Endothelial cell of umbilical vein (primary cell): ENCODE results near the gene TXNRD1. TPM values are rescaled to one million over a fixed set of nuclear protein-coding genes. Genes with fewer than 3 reads are reported as not detected.

Experiments
- BruUV-seq: library from RNA; stranded (reverse); fragments of 400-500 nt; replicated peaks from 2 replicates; lab custom pipeline; 2021; lab: Mats Ljungman, UMichigan
- CTCF ChIA-PET: fragments of 300-600, 350-600 bp; sonication (Branson Sonifier 250); formaldehyde crosslinking; loops from one replicate; lab custom pipeline; 2021; ENCODE audit warnings: antibody characterized with exemption, inconsistent platforms; lab: Charles Lee
- POLR2A ChIA-PET: fragments of 300-600, 350-600 bp; sonication (Branson Sonifier 250); formaldehyde crosslinking; loops from one replicate; lab custom pipeline; 2021; ENCODE audit warnings: antibody characterized with exemption, inconsistent platforms; lab: Charles Lee
- DNase-seq: peaks from one replicate; pipeline ENCODE4 v3.0.0-alpha.2; 2011; ENCODE audit warnings: low read depth, low spot score
- FAIRE-seq: peaks from 2 replicates; lab custom pipeline; 2011; peaks lifted over from hg19 to GRCh38; lab: Jason Lieb, UNC
- H2AFZ ChIP-seq: 2 replicates; pipeline ENCODE4 v1.6.0; 2012; ENCODE audit warnings: low read depth, low read length, control low read depth, inconsistent platforms
- H3K27ac ChIP-seq: 2 replicates; pipeline ENCODE4 v1.5.1; 2011; ENCODE audit warnings: low read depth, mild to moderate bottlenecking, control low read depth, low read length, moderate library complexity; ENCODE audit not compliant: insufficient read depth
- H3K27me3 ChIP-seq, 2 experiments: 2 replicates each; pipeline versions ENCODE4 v1.6.0 to v1.6.1; 2011; ENCODE audit warnings: low read length in 2 of 2, mixed read lengths in 1 of 2; ENCODE audit not compliant: control insufficient read depth in 2 of 2, insufficient read depth in 2 of 2
- H3K36me3 ChIP-seq, 2 experiments: 2 replicates in 1 of 2; 3 replicates in 1 of 2; pipeline ENCODE4 v1.5.1; 2011; ENCODE audit warnings: low read length in 2 of 2, mild to moderate bottlenecking in 1 of 2, moderate library complexity in 1 of 2; ENCODE audit not compliant: control insufficient read depth in 2 of 2, insufficient read depth in 2 of 2; ENCODE audit errors: extremely low read depth in 1 of 2
- H3K4me1 ChIP-seq: 3 replicates; pipeline ENCODE4 v1.5.1; 2011; ENCODE audit warnings: mild to moderate bottlenecking, low read length; ENCODE audit not compliant: control insufficient read depth, insufficient read depth; ENCODE audit errors: extremely low read depth
- H3K4me2 ChIP-seq: 2 replicates; pipeline ENCODE4 v1.6.1; 2011; ENCODE audit warnings: low read length, control low read depth, mixed read lengths; ENCODE audit not compliant: insufficient read depth
- H3K4me3 ChIP-seq, 3 experiments: fragments of 200-600 bp in 1 of 3; sonication (generic), shearing (Covaris generic) in 1 of 3; replicated peaks in 1 of 3; 2 replicates each; pipeline ENCODE4 v1.5.1; 2011 to 2016; ENCODE audit warnings: control low read depth in 3 of 3, low read length in 3 of 3, mild to moderate bottlenecking in 2 of 3, inconsistent platforms in 1 of 3, low read depth in 1 of 3, moderate library complexity in 1 of 3; ENCODE audit not compliant: insufficient read depth in 1 of 3
- H3K79me2 ChIP-seq: 2 replicates; pipeline ENCODE4 v1.6.0; 2012; ENCODE audit warnings: low read length, inconsistent platforms; ENCODE audit not compliant: control insufficient read depth, insufficient read depth
- H3K9ac ChIP-seq: replicated peaks from 2 replicates; pipeline ENCODE3; 2011; ENCODE audit warnings: low read length, control low read depth; ENCODE audit not compliant: insufficient read depth; ENCODE audit errors: extremely low read depth
- H3K9me1 ChIP-seq: replicated peaks from 3 replicates; pipeline ENCODE4 v1.6.0; 2011; ENCODE audit warnings: mild to moderate bottlenecking, low read length; ENCODE audit not compliant: control insufficient read depth, insufficient read depth; ENCODE audit errors: extremely low read depth
- H3K9me3 ChIP-seq: replicated peaks from 2 replicates; pipeline ENCODE4 v1.5.1; 2012; ENCODE audit warnings: low read length, inconsistent platforms; ENCODE audit not compliant: control insufficient read depth, insufficient read depth
- H4K20me1 ChIP-seq: replicated peaks from 2 replicates; pipeline ENCODE3; 2011; ENCODE audit warnings: mild to moderate bottlenecking, low read length; ENCODE audit not compliant: control insufficient read depth, insufficient read depth; ENCODE audit errors: extremely low read depth
- CTCF ChIP-seq, 2 donors: IDR thresholded peaks; 1 replicate in 1 of 2; 2 replicates in 1 of 2; pipeline ENCODE4 v1.5.1; 2011; ENCODE audit warnings: low read length in 2 of 2, mild to moderate bottlenecking in 2 of 2, moderate library complexity in 2 of 2, control low read depth in 1 of 2, inconsistent platforms in 1 of 2, low read depth in 1 of 2; ENCODE audit not compliant: insufficient read depth in 1 of 2; ENCODE audit errors: extremely low read depth in 1 of 2
- EZH2 ChIP-seq: IDR thresholded peaks from 2 replicates; pipeline ENCODE4 v1.6.1; 2012; ENCODE audit warnings: borderline replicate concordance, low read depth, mild to moderate bottlenecking, moderate library complexity, low read length, inconsistent platforms; ENCODE audit not compliant: severe bottlenecking
- FOS ChIP-seq: IDR thresholded peaks from 2 replicates; pipeline ENCODE4 v1.6.1; 2011; ENCODE audit warnings: mild to moderate bottlenecking, low read length, moderate library complexity, borderline replicate concordance; ENCODE audit not compliant: insufficient read depth
- GATA2 ChIP-seq: IDR thresholded peaks from 2 replicates; pipeline ENCODE4 v1.7.0; 2011; ENCODE audit warnings: low read depth, mild to moderate bottlenecking, moderate library complexity, mixed read lengths, low read length; ENCODE audit not compliant: insufficient read length, insufficient read depth
- JUN ChIP-seq: IDR thresholded peaks from 2 replicates; pipeline ENCODE4 v1.6.1; 2011; ENCODE audit warnings: borderline replicate concordance, low read depth; ENCODE audit not compliant: insufficient read length, insufficient read depth
- MAX ChIP-seq: IDR thresholded peaks from 2 replicates; pipeline ENCODE4 v1.6.1; 2011; ENCODE audit not compliant: insufficient read depth, insufficient read length
- MYC ChIP-seq: IDR thresholded peaks from one replicate; pipeline ENCODE4 v1.6.1; 2011; ENCODE audit warnings: mild to moderate bottlenecking, low read depth, low read length
- POLR2A ChIP-seq: IDR thresholded peaks from 2 replicates; pipeline ENCODE4 v1.6.1; 2012; ENCODE audit warnings: low read depth, mild to moderate bottlenecking, control low read depth, low read length
- POLR2AphosphoS5 ChIP-seq: IDR thresholded peaks from 2 replicates; pipeline ENCODE4 v1.6.1; 2012; ENCODE audit warnings: low read depth, mild to moderate bottlenecking, control low read depth, low read length, moderate library complexity; ENCODE audit not compliant: insufficient read depth
- dilution Hi-C: fragments of 300-500 bp; cut with MboI; formaldehyde crosslinking; loops from one replicate; pipeline ENCODE4 v1.15.0; 2019; ENCODE audit warnings: low sequenced_read_pairs; ENCODE audit not compliant: extremely low pct_ligation_motif_present
- intact Hi-C: fragments of 100-400 bp; cut with micrococcal nuclease; formaldehyde crosslinking; loops from one replicate; pipeline ENCODE4 v1.10.0; 2022
- polyA plus RNA-seq, 4 experiments: library from polyadenylated mRNA; depleted of rRNA in 3 of 4; stranded (reverse) in 3 of 4; unstranded in 1 of 4; fragments of >200 nt; gene quantifications; 2 replicates each; pipeline versions ENCODE4 v1.2.1 to v1.2.3, GENCODE V29; 2011 to 2012; ENCODE audit warnings: missing spikeins in 1 of 4
- total RNA-seq: library from RNA; stranded (reverse); gene quantifications from 2 replicates; pipeline ENCODE4 v1.2.3, GENCODE V29; 2021

The TXNRD1 gene
- total and polyA plus RNA-seq, 2 donors (not counting 3 experiments of a cell fraction or from before 2014, with no cell fraction given): 309 to 566 TPM

GRCh38 chr12:104275689-104276088 is 60.1 kb downstream of the TXNRD1 start:
- ChIA-PET CTCF (interaction anchor here (1.6 to 2.7 kb wide), 3 partner anchors 11 to 60 kb away, joined by 5 to 11 read pairs (median 7); partner anchors contain the start of gene TXNRD1), POLR2A (no interaction called here)
- no peak overlapping the region for H3K9ac ChIP-seq
- intact Hi-C loops: no loop called here
- dilution Hi-C loops: no loop called here
- no peak overlapping the region for H2AFZ ChIP-seq
- H3K79me2 ChIP-seq: no peaks in the 10 kb centered on the region
- no peak for TF ChIP-seq FOS
- no peak for TF ChIP-seq EZH2
- no peak for TF ChIP-seq POLR2AphosphoS5
- TF ChIP-seq CTCF (IDR thresholded peaks at IDR 0.05; ENCODE audit: extremely low read depth in 1 of 2, insufficient read depth in 1 of 2, low read depth in 1 of 2, low read length in 2 of 2): no peak
- no peak for TF ChIP-seq JUN
- no peak for TF ChIP-seq GATA2
- TF ChIP-seq MYC: no peak
- no peak for TF ChIP-seq MAX
- TF ChIP-seq POLR2A: no peak
- H3K27ac ChIP-seq: no peak overlapping the region
- DNase-seq: no peak
- no peaks in the 10 kb centered on the region for H4K20me1 ChIP-seq
- H3K27me3 ChIP-seq: no peaks in the 10 kb centered on the region
- H3K9me1 ChIP-seq: no peaks in the 10 kb centered on the region
- peaks cover 28% of the 10 kb centered on the region for H3K4me1 ChIP-seq
- no peak overlapping the region for H3K4me3 ChIP-seq
- H3K4me2 ChIP-seq: no peak overlapping the region
- no peak for FAIRE-seq
- H3K36me3 ChIP-seq: no peaks in the 10 kb centered on the region
- BruUV-seq: no TSS peak
- H3K9me3 ChIP-seq: no peaks in the 10 kb centered on the region
